ENCODE measurements around the gene CCDC149. TPM values are rescaled to one million over a fixed set of nuclear protein-coding genes. Genes with fewer than 3 reads are reported as not detected.

CCDC149 gene
- 12.3 and 14.7 TPM in 2 replicates for total RNA-seq

DNA sequence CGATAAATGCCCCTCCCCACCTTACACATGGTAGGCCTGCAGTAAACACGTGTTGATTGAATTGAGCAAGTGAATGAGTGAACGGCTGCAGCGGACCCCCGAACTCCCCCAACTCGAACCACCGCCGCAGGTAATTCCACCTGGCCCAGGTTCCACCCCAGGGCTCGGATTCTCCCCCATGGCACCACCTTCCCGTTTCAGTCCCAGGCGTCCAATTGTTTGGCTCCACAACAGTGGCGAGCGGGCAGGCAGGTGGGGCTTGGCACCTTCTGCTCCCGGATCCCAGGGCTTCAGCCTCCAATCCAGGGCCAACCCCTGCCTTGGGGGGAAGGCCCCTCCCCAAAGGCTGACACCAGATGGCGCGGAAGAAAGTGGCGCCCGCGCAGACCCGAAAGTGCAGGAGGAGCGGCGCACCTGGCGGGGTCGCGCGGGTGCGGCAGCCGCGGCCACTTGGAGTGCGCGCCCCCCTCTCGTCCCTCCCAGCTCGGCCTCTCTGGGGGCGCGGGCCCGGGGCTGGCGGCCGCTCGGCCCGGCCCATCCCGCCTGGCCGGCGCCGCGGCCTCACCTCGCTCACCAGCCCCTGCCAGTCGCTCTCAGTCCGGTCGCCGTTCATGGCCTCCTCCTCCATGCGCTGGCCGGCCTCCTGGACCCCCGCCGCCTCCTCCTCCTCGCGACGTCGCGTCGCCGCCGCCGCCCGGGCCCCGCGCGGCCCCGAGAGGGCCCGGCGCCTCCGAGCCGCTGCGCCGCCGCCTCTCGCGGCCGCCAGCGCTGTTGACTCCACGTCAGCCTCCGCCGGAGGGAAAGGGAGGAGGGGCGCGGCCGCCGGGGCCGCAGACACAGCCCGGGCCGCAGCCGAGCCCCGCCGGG is at the start of gene CCDC149:
Gene CCDC149, minus strand, starts transcription at position 791 of the 867 bp plus-strand sequence. Its CDS starts 178 bp downstream, at position 613.
- Histone ChIP-seq H3K79me2 (ENCODE audit: insufficient read depth, low read length) (peaks cover 3% of the 10 kb centered on the region), H3K36me3 (ENCODE audit: insufficient read depth, low read length) (peaks cover 8% of the 10 kb centered on the region), H3K27ac (ENCODE audit: low read depth, low read length) (peak within 1 kb of the TSS; percentile 71), H3K4me3 (ENCODE audit: insufficient read depth, low read length) (peak within 1 kb of the TSS; percentile 79), H3K9me3 (ENCODE audit: low read depth, low read length) (no peaks in the 10 kb centered on the region), H4K20me1 (ENCODE audit: insufficient read depth, low read length) (no peaks in the 10 kb centered on the region), H3K4me1 (ENCODE audit: insufficient read depth, low read length) (peaks cover 10% of the 10 kb centered on the region), H3K4me2 (ENCODE audit: insufficient read depth, low read length) (peak within 1 kb of the TSS; percentile 85), H3K27me3 (ENCODE audit: insufficient read depth, low read length) (no peaks in the 10 kb centered on the region), H2AFZ (ENCODE audit: low read length) (peak within 1 kb of the TSS; percentile 97)
- peak; percentile 97 for DNase-seq (ENCODE audit: insufficient read length, low spot score, missing footprints)
- TF ChIP-seq CTCF (IDR thresholded peaks at IDR 0.05; ENCODE audit: extremely low read depth, low read depth, low read length) = no peak

GRCh38 chr4:24957886-24958285 is 45.0 kb upstream of the CCDC149 start:
- H3K27ac ChIP-seq (ENCODE audit: low read depth, low read length) = no peak overlapping the region
- peaks cover 2% of the 10 kb centered on the region for H3K9me3 ChIP-seq (ENCODE audit: low read depth, low read length)
- H3K4me3 ChIP-seq (ENCODE audit: insufficient read depth, low read length) = no peak overlapping the region
- H3K79me2 ChIP-seq (ENCODE audit: insufficient read depth, low read length) = no peaks in the 10 kb centered on the region
- no peak overlapping the region for H2AFZ ChIP-seq (ENCODE audit: low read length)
- H3K4me1 ChIP-seq (ENCODE audit: insufficient read depth, low read length) = no peaks in the 10 kb centered on the region
- H3K36me3 ChIP-seq (ENCODE audit: insufficient read depth, low read length) = no peaks in the 10 kb centered on the region
- H4K20me1 ChIP-seq (ENCODE audit: insufficient read depth, low read length) = no peaks in the 10 kb centered on the region
- DNase-seq (ENCODE audit: insufficient read length, low spot score, missing footprints) = no peak
- no peaks in the 10 kb centered on the region for H3K27me3 ChIP-seq (ENCODE audit: insufficient read depth, low read length)
- TF ChIP-seq CTCF (IDR thresholded peaks at IDR 0.05; ENCODE audit: extremely low read depth, low read depth, low read length) = no peak
- no peak overlapping the region for H3K4me2 ChIP-seq (ENCODE audit: insufficient read depth, low read length)

- Histone ChIP-seq H2AFZ (ENCODE audit: low read length) (no peak overlapping the region), H3K27ac (ENCODE audit: low read depth, low read length) (no peak overlapping the region), H3K36me3 (ENCODE audit: insufficient read depth, low read length) (no peaks in the 10 kb centered on the region), H3K79me2 (ENCODE audit: insufficient read depth, low read length) (no peaks in the 10 kb centered on the region), H3K4me2 (ENCODE audit: insufficient read depth, low read length) (no peak overlapping the region), H3K4me1 (ENCODE audit: insufficient read depth, low read length) (no peaks in the 10 kb centered on the region), H3K4me3 (ENCODE audit: insufficient read depth, low read length) (no peak overlapping the region), H3K9me3 (ENCODE audit: low read depth, low read length) (peaks cover 2% of the 10 kb centered on the region), H3K27me3 (ENCODE audit: insufficient read depth, low read length) (peaks cover 2% of the 10 kb centered on the region), H4K20me1 (ENCODE audit: insufficient read depth, low read length) (no peaks in the 10 kb centered on the region)
- DNase-seq (ENCODE audit: insufficient read length, low spot score, missing footprints) = no peak
- TF ChIP-seq CTCF (IDR thresholded peaks at IDR 0.05; ENCODE audit: extremely low read depth, low read depth, low read length) = no peak
Measured at GRCh38 chr4:24956763-24957162, 43.9 kb upstream of the CCDC149 start.

DNA sequence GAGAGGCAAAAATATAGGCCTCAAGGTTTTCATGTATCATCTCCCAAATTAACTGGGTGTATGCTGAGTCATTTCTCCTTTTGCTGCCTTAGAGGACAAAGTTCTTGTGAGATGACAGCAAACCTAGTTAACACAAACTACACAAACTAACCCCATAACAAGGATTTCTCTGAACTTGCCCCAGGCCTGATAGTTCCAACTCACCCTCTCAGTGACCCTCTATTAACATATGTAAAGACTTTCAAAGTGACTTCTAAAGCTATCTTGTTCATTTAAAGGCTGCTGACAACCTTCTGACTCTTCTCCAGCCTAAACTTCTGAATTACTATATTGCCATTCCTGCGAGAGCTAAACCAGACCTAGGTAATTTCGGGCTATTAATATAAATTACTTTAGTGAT is 43.2 kb upstream of the CCDC149 start:
- H3K79me2 ChIP-seq (ENCODE audit: insufficient read depth, low read length) = no peaks in the 10 kb centered on the region
- peaks cover 4% of the 10 kb centered on the region for H3K27me3 ChIP-seq (ENCODE audit: insufficient read depth, low read length)
- no peak overlapping the region for H3K4me2 ChIP-seq (ENCODE audit: insufficient read depth, low read length)
- H3K4me1 ChIP-seq (ENCODE audit: insufficient read depth, low read length) = no peaks in the 10 kb centered on the region
- no peak for DNase-seq (ENCODE audit: insufficient read length, low spot score, missing footprints)
- no peak overlapping the region for H3K4me3 ChIP-seq (ENCODE audit: insufficient read depth, low read length)
- H4K20me1 ChIP-seq (ENCODE audit: insufficient read depth, low read length) = no peaks in the 10 kb centered on the region
- no peak overlapping the region for H2AFZ ChIP-seq (ENCODE audit: low read length)
- no peak for TF ChIP-seq CTCF (IDR thresholded peaks at IDR 0.05; ENCODE audit: extremely low read depth, low read depth, low read length)
- H3K9me3 ChIP-seq (ENCODE audit: low read depth, low read length) = peaks cover 2% of the 10 kb centered on the region
- no peaks in the 10 kb centered on the region for H3K36me3 ChIP-seq (ENCODE audit: insufficient read depth, low read length)
- no peak overlapping the region for H3K27ac ChIP-seq (ENCODE audit: low read depth, low read length)

All from osteoblast (primary cell).